ELR (cell line): ENCODE measurements around the gene AGBL4.

Experiments
- DNase-seq: peaks from one replicate; pipeline ENCODE4 v3.0.0-alpha.2; 2015; ENCODE audit warnings: low read depth

Gene AGBL4

DNA sequence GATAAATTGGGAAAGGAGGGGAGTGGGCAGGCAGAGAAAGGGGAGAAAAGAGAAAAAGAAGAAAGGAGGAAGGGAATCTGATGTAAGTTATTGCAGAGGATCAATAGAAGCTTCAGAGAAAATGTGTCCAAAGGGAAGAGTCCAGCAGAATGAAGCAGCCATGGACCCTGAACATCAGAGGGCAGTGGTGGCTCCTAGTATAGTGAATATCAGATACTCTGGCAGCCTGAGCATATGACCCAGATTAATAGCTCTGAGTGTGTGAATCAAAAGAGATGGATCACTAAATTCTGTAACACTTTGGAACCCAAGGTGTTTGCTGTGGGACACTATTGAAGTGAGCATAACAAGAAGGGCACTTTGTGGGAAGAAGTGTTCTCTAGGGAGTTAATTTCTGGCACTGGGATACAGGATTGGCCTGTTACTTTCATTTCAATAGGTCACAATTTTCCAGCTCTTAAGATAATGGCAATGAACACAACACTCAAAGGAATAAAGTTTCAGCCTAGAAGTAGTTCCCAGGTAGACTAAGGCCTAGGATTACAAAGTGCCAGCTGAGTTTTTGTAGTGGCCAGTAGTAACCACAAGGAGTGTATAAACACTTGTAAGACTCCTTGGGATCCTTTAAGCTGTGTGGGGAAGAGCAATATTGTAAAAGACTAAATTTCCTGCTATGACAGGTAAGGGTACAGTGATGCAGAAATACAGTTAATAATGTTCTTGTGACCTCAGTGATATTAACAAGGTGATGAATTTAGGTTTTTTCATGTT is 1082.6 kb downstream of the AGBL4 start:
- no peak for DNase-seq

DNA sequence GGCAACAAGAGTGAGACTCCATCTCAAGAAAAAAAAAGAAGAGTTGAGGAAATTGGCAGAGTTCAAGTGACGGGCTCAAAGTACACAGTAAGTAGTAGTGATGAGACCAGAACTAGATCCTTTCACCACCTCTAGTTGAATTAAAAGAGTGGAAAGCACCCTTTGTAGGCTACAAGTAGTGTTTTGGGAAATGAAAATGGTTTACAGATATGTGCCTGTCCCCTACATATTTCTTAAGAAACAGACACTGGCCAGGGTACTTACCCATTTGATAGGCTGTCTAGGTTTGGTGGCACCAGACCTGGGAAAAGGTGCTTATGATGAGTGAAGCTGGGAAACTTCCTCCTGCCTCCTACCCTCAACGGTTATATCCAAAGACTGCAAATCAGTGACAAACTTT is 1083.4 kb downstream of the AGBL4 start:
- DNase-seq: no peak

DNA sequence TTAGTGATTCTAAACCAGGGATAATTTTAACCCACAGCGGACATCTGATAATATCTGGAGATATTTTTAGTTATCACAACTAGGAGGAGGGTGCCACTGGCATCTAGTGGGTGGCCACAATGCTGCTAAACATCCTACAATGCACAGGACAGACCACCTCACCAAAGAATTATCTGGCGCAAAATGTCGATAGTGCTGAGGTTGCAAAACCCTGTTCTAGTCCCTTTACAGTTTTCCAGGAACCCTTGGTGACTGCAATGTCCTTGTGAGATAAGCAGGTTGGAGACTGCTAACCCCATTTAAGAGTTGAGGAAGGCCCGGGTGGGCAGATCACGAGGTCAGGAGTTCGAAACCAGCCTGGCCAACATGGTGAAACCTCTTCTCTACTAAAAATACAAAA is 1083.9 kb downstream of the AGBL4 start:
- no peak for DNase-seq

DNA sequence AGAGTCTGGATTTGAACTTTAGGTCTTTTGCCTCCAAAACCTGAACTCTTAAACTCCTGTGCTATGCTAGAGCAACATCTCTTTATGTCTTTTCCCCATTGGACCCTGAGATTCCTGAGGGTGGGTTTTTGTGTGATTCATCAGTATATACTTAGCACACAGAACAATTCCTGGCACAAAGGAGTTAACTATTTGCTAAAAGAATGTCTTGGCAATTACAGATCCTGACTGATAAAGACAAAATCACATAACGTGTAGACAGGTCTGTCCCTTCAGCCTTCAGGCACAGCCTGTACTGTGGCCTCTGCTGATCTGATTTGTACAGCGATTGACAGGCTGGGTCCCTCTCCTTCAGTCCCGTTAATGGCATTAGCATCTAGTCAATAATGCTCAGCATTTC is 1084.7 kb downstream of the AGBL4 start:
- DNase-seq: no peak

DNA sequence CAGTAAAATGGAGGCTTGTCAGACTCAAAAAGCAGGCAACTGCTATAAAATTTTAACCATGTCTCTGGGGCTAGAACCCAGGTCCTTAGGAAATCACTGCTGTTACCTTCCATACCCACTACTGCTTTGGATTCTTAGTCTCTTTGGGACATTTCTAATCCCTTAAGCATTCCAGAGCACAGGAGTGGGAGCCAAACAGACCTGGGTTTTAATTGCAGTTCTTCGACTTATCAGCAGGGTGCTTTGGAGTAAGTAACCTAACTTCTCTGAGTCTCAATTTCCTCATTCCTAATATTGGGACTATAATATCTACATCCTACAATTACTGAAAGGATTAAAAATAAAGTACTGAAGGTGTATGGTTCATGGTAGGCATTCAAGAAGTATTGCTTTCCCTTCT is 1086.0 kb downstream of the AGBL4 start:
- no peak for DNase-seq

DNA sequence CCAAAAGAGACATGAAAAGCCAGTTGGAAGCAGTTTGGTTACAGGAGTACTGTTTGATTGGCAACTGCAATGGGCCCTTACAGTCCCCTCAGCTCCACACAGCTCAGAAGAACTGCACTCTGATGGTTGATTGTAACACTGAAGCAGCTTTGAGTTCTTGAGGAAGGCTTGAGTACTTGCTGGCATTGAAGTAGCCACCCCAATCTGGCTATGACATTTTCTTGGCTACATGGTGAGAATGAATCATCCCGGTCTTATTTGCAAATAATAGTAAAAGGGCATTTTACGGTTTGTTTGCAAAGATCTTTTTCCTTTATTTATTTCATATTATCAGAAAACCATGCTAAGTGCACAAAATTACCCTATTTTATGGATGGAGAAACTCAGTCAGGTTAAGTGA is 1087.3 kb downstream of the AGBL4 start:
- no peak for DNase-seq

DNA sequence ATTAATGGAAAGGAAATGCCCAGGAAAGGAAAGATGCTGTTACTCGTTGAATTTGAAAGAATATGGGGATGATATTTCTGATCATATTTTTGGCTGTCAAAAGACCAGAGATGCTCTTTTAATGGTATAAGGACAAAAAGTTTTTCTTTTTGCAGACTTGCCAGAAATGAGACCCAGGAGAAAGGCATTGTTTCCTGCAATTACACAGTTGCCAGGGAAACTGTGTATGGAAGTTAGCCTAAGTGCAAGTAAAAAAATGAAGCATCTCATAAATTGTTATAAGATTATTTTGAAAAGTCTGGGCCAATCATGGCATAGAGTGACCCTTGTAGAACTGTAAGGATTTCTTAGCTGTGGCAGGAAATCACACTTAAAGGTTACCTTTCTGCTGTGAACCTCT is 1091.4 kb downstream of the AGBL4 start:
- DNase-seq: no peak

DNA sequence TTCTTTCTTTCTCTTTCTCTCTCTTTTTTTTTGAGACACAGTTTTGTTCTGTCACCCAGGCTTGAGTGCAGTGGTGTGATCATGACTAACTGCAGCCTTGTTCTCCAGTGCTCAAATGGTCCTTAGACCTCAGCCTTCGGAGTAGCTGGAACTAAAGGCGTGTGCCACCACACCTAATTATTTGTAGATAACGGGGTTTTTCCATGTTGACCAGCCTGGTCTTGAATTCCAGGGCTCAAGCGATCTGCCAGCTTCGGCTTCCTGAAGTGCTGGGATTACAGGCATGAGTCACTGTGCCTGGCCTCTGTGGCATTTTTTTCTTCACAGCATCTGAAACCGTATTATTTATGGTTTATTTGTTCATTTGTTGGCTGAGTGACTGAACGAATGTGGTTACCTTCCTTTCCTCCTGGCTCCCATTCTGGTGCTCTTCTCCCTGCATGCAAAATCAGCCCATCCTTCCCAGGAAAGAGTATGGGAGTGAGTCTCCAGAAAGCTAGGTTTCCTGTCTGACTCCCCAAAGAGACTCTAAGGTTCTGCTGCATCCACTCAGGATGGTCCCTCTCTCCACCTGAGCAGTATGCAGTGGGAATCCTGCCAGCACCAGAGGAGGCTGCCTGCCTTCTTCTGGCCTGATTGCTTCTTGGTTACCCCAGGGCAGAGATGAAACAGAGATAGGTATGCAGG is 1092.1 kb downstream of the AGBL4 start:
- peak; percentile 3 for DNase-seq

DNA sequence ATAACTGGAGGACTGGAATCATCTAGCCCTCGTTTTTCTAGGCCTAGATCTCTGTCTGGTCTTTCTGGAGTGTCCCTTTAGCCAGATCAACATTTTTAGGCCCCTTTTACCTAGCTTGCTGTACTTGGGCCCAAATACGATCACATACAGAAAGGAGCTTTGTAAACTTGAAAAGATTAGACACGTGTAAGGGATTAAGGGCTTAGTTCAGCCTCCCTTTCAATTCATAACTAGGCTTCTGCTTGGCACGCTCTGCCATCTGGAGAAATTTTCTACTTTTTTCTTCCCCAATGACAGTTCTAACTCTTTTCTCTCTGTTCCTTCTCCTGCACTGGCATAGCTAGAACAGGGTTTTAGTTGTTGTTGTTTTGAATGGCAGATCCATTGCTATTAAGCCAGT is 1093.7 kb downstream of the AGBL4 start:
- DNase-seq: no peak

DNA sequence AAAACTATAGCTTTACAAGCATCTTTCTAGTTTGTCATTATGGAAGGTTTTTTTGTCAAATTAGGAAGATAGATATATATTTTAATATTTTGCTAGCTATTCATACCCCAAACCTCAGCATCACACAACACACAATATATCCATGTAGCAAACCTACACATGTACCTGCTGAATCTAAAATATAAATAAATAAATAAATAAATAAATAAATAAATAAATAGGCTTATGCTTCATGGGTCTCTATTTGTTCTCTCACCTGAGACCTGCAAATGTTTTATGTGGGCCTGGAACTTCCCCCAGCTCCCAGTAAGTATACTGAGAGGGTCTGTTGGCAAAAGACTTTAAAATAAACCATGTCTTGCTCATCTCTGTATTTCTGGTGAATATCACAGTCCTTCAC is 1099.7 kb downstream of the AGBL4 start:
- no peak for DNase-seq

DNA sequence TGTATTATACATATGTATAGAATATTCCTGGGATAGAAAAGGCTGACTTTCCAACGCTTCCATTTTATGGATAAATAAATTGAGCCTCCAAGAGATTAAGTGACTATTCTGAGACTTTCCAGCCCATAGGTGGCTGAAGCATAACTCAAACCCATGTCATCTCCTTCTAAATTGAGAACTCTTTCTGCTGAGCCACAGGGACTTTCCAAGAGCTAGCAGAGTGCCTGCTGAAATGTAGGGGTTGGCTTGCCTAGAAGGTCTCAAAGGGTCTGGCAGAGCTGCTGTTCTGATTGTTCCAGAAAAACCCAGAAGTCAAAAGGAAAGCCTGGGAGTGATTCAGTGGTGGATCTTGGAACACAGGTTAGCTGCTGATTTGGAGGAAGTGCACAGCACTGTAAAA is 1100.6 kb downstream of the AGBL4 start:
- DNase-seq: no peak

DNA sequence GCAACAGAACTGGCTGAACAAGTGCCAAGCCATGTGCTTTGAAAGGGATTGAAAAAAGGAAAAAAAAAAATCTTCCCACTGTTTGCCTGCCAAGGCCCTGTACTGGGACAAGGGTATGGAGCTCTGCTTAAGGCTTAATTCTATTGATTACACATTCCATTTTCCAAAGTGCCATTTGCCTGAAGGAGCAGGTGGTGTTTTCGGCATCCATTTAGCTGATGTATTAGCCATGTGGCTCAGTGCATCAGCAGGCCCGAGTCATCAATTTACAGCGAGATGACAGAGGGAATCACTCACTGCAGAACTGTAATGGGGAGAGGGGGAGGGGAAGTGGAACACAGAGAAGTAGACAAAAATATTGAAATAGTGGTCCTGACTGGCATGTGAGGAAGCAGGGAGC is 1102.9 kb downstream of the AGBL4 start:
- DNase-seq: no peak

DNA sequence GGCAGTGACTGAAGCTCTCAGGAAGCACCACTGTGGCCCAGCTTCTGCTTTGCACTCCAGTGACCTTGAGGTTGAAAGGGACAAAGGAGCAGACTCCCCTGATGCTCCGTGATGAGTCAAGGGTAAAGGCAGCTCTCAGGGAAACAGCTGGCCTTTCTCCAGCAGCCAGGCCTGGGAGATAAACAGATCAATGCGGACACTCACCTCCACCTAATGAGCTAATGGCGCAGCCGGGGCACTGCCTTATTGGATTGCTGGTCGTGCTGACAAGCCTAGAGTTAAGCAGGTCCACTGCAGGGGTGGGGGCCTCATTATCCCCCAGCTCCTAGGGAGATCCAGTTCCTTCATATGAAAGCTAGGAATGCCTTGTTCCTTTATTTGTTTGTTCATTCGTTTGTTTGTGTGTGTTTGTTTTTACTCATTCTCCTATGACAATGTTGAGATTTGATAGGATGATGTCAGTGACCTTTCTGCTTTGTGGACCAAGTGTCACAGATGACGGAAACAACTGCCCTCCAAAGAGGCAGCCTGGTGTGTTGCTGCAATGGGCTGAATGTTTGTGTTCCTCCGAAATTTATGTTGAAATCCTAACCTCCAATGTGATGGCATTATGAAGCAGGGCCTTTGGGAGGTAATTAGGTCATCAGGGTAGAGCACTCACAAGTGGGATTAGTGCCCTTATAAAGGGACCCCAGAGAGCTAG is 1105.7 kb downstream of the AGBL4 start:
- no peak for DNase-seq

DNA sequence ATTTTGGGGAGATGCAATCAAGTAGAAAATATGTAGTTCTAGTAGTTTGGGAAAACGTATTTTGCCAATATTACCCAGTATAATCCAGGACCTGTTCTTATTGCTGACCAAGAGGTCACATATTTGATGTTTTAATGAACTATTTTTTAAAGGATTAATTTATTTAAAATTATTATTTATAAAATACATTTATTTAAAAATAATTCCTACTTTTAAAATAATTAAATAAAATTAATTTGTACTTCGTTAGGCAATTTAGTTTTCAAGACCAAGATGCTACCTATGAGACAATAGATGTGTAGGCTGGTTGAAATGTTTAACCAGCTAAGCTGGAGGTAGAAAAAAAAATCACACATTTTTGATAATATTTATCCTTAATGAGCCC is 1106.7 kb downstream of the AGBL4 start:
- DNase-seq: no peak

DNA sequence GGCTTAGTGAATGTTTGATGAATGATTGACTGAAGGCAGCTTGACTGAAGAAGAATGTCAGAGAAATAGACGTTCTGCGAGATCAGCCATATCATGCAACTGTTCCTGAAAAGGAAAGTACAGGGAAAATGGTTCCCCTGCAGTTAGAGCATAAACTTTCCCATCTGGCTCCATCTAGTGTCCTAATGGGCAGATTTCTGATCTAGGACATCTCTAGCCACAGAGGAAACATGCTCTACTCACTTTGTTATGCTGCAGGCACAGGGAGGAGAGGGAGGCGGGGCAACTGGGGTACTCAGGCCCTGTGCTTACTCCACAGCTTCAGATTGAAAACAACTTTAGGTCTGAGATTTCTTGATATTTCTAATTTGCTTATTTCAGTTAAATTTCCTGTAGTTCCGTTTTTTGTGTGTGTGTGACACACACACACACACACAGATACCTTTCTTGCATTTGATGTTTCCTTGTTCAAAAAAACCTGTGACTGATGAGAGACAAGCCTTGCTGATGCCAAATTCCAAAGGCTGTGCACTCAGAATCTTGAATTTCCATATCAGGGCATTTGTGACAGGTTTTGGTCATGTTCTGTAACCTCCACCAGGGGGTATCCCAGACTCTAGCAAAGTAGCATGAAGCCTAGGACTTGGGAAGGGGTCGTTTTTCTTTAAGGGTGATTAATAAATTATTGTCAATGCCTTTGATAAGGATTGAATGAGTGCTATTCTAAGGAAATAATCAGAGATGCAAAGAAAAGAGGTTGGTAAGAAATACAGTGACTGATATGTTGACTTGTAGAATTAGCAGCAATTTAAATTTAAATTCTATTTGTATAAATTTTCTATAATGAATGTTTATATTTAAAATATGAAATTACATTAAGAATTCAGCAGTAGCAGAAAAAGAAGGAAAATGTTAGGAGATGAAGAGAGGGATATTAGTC is 1107.4 kb downstream of the AGBL4 start:
- DNase-seq: peak; percentile 5

DNA sequence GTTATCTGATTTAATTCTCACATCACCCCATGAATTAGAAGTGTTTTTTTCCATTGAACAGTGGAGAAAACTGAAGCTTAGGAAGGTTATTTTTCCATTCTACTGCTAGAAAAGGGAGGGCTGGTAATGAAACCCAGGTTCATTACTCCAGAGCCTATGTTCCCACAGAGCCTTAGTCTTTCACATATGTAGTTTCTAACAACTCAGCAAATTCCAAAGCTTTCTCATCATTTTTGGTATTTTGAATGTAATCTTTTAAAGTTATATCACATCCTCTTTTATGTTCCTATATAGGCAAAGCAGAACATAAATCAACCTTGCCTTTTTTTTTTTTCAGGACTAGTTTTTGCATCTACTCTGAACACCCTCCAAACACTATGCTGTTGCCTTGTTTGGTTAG is 1115.1 kb downstream of the AGBL4 start:
- DNase-seq: no peak

DNA sequence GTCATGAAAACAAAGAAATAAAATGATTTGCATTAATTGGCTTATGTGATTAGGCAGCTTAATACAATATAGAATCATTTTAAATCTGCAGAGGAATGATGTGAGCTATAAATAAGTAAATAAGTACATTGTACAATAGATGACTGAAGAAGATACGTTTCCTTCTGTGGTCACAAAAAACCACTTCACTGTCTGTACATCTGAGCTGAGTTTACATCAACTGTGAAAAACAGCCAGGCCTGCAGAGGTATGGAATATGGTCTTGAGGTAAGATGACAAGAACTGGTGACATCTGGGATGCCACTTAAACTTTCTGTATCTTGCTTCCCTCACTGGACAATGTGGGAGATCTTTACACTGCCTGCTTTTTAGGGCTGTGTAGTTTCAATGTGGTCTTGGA is 1117.0 kb downstream of the AGBL4 start:
- no peak for DNase-seq

DNA sequence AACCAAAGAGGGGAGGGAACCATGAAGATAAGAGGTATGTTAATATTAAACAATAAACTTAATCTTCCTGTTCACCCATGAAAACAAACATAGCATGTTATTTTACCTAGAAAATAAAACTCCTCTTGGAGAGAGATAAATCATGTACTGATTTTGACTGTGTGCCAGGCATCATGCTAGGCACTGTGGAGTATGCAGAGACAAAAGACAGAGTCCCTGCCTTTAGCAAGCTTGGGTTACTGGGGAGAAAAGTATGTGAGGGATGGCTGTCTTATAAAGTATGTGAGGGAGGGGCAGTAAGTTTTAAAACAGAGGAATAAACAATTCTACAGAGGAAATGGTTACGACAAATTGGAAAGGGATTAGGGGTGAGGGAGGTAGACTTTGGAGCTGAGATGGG is 1117.6 kb downstream of the AGBL4 start:
- no peak for DNase-seq

DNA sequence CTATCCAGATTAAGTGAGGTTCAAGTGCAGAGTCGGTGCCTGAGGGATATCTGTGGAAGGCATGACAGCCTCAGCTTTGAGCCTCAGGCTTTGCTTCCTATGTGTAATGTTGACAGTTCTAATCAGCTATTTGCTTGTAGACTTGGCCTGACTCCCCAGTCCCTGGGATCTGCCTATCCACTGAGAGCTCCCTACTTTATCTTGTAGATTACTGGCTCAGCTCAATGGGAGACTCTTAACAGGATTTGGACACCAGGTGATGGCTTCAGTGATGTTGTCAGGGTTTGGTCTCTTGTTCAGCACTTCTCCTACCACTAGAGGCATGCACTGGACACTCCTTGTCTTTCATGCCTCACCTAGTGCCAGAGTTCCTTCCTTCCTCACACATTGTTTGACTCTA is 1120.5 kb downstream of the AGBL4 start:
- no peak for DNase-seq

DNA sequence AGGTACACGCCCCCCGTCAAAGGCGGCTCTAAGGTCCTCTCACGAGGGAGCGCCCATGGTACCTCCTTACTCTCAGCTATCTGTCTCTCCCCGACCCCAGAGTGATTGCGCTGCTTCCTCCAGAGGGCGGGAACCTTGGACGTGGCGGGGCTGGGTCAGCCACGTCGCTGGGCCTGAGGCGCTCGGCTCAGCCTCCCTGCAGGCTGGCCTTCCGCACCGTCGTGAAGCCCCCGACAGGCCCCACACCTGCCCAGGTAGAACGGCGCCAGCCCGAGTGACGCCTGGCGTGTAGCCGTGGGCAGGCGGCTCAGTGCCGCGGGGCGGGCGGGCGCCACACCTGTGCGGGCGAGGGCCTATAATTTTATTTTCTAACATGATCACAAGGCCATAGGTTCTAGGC is 1124.9 kb downstream of the AGBL4 start:
- DNase-seq: no peak

DNA sequence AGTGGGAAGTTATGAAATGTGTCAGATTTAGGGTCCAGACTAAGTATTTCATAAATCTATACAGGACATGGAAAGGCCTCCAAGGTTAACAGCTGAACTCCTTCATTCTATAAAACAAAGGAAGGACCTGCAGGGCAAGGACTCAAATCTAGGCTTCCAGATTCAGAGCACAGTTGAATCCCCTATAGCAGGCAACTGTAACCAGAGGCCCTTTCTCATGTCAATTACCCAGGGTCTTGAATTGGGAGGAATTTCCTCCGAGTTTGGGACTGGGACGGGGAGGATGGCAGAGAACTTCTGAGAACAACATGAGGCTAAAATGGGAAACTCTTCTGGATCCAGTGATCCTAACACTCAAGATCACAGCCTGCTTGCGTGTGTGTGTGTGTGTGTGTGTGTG is 1134.1 kb downstream of the AGBL4 start:
- DNase-seq: no peak

DNA sequence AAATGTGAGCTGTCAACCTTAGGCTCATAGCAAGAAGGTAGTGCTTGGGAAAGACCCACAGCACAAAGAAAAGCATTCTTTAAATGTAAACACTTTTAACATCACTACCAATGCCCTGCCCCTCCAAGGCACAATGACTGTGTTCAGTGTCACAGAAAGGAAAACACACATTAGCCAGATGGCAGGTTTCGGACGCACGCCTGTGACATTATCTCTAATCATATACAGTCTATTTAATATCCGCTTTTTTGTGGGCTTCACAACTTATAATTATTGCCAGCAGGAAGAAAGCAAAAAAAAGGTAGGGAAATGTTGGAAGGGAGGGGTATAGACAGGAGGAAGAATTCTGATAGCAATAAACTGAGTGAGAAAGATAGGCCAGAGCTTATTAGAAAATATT is 1134.7 kb downstream of the AGBL4 start:
- DNase-seq: no peak
